Activated CD4-positive, CD25-positive, alpha-beta regulatory T cell treated with anti-CD3 and anti-CD28 coated beads, Interleukin-2, amount 50 U/mL, for 16 hours (primary cell): ENCODE data around the gene TRIM3.

Source experiments
- DNase-seq: peaks from one replicate; pipeline ENCODE4 v3.0.0-alpha.2; 2020; ENCODE audit warnings: low read depth, low spot score

TRIM3 gene

DNA sequence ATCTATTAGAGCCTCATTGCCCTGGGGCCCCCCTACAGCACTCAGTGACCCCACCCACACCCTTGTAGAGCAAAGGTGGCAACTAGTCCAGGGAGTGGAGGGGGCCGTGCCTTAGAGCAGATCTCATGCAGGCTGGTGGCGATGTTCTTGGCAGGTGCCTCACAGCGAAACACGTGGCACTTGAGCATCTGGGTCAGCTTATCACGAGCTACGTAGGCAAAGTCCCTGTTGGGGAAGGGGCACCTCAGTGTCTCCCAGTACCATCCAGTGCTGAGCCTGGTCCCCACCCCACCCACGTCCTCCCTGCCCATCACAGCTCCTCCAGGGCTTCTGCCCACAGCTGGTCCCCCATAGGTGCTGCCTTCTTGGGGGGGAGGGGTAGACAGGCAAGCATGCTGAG is 72.3 kb downstream of the TRIM3 start:
- no peak for DNase-seq

DNA sequence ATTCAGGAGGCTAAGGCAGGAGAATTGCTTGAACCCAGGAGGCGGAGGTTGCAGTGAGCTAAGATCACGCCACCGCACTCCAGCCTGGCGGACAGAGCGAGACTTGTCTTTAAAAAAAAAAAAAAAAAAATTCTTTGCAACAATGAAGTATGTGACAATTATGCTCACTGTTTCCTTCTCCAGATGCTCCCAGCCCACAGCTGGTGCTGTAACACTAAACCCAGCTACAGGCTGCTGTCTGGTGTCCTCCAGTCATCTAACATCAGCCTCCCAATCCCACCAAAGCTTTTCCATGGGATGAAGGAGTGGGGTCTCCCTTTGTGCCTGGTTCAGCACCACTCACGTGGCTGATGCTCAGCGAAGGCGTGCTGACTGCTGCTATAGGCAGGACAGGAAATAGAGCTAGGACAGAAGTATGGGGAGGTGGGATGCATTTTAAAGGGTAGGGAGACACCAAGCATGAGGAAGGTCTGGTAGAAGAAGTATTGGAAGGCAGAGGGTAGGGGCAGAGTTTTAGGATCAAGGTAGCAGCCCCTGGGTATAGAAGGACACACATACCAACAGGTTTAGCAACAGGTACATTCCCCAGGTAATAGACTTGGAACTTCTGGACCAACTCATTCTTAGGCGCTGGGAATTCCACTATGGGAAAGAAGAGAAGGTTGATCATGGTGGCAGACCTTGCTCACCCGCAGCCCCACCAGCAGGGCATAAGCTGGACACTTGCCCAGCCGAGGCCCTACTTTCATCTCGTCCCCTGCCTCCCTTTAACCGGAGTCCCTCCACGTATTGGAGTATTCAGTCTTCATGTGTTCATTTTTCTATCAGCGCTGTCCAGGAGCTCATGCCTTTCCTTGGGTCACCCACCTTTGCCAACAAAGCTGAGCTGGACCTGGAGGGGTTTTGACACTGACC is 73.1 kb downstream of the TRIM3 start:
- no peak for DNase-seq
